ENCODE results near the gene TAF4B.

GRCh38 chr18:26424428-26425147 is 198.3 kb downstream of the TAF4B start:
- TF ChIP-seq CTCF (IDR thresholded peaks at IDR 0.05; ENCODE audit: insufficient read depth, low read length, poor library complexity, severe bottlenecking) (no peak), EZH2phosphoT487 (conservative IDR thresholded peaks at IDR 0.05; ENCODE audit: low read length) (no peak)

All from SU-DHL-6 (cell line).